Vagina (tissue), 2 donors: ENCODE results near the gene FUCA1.

Experiments used
- POLR2A ChIP-seq, 2 donors: fragments of 450-650 bp; IDR thresholded peaks; one replicate each; pipeline ENCODE4 v1.6.1; 2017; ENCODE audit warnings: antibody characterized with exemption in 2 of 2, mild to moderate bottlenecking in 2 of 2, moderate library complexity in 2 of 2
- TF ChIP-seq, protein P1 (sequence below), 3 experiments: fragments of 450-650 bp in 2 of 3; fragments of 200-600 bp in 1 of 3; sonication (generic) in 1 of 3; IDR thresholded peaks; one replicate each; pipeline ENCODE4 v1.5.1; 2017 to 2019; ENCODE audit warnings: antibody characterized with exemption in 3 of 3, mild to moderate bottlenecking in 2 of 3, moderate library complexity in 2 of 3

GRCh38 chr1:23823767-23824166 lies 44.3 kb downstream of the FUCA1 start:
- TF ChIP-seq, protein P1, sequence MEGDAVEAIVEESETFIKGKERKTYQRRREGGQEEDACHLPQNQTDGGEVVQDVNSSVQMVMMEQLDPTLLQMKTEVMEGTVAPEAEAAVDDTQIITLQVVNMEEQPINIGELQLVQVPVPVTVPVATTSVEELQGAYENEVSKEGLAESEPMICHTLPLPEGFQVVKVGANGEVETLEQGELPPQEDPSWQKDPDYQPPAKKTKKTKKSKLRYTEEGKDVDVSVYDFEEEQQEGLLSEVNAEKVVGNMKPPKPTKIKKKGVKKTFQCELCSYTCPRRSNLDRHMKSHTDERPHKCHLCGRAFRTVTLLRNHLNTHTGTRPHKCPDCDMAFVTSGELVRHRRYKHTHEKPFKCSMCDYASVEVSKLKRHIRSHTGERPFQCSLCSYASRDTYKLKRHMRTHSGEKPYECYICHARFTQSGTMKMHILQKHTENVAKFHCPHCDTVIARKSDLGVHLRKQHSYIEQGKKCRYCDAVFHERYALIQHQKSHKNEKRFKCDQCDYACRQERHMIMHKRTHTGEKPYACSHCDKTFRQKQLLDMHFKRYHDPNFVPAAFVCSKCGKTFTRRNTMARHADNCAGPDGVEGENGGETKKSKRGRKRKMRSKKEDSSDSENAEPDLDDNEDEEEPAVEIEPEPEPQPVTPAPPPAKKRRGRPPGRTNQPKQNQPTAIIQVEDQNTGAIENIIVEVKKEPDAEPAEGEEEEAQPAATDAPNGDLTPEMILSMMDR (IDR thresholded peaks at IDR 0.05) = no peak
- no peak for TF ChIP-seq POLR2A (IDR thresholded peaks at IDR 0.05)
